Esophagus squamous epithelium (tissue), 5 donors: ENCODE results near the gene DST. TPM values are rescaled to one million over a fixed set of nuclear protein-coding genes. Genes with fewer than 3 reads are reported as not detected.
A peak's percentile ranks its signal among the peaks of the same experiment; 100 is the strongest.

Experiments used
- DNase-seq: peaks from one replicate; lab custom pipeline; 2025; lab: John Stamatoyannopoulos, UW
- H3K27ac ChIP-seq, 4 donors: fragments of 200-600 bp; sonication (generic); one replicate each; pipeline ENCODE4 v1.5.1; 2016 to 2019; ENCODE audit warnings: mild to moderate bottlenecking in 1 of 4
- H3K27me3 ChIP-seq, 4 donors: fragments of 200-600 bp; sonication (generic); 1 replicate in 3 of 4; 2 replicates in 1 of 4; pipeline versions ENCODE4 v1.5.1 to v1.6.0; 2017 to 2021; ENCODE audit warnings: antibody characterized with exemption in 1 of 4
- H3K36me3 ChIP-seq, 3 donors: fragments of 200-600 bp; sonication (generic); one replicate each; pipeline ENCODE4 v1.5.1; 2016 to 2019
- H3K4me1 ChIP-seq, 3 donors: fragments of 200-600 bp; sonication (generic); one replicate each; pipeline ENCODE4 v1.5.1; 2017 to 2019
- H3K4me3 ChIP-seq, 4 donors: fragments of 200-600 bp; sonication (generic); 1 replicate in 3 of 4; 2 replicates in 1 of 4; pipeline ENCODE4 v1.5.1; 2016 to 2019; ENCODE audit warnings: mild to moderate bottlenecking in 2 of 4, moderate library complexity in 1 of 4
- H3K9me3 ChIP-seq, 3 donors: fragments of 200-600 bp; sonication (generic); one replicate each; pipeline ENCODE4 v1.5.1; 2016 to 2019
- POLR2A ChIP-seq, 4 donors: fragments of 450-650 bp; IDR thresholded peaks; one replicate each; pipeline ENCODE4 v1.6.1; 2017; ENCODE audit warnings: antibody characterized with exemption in 4 of 4, mild to moderate bottlenecking in 4 of 4, moderate library complexity in 3 of 4
- WGBS, 2 donors: methylation state at CpG; one replicate each; pipeline ENCODE4 v1.1.5; 2018; 5-methylcytosine and 5-hydroxymethylcytosine counted together
- intact Hi-C: fragments of 100-400 bp; cut with DNase I; formaldehyde crosslinking; loops from one replicate; pipeline ENCODE4 v1.15.0; 2022
- total RNA-seq, 4 donors: library from RNA; depleted of rRNA; stranded (reverse); fragments of >200 nt; gene quantifications; one replicate each; pipeline ENCODE4 v1.1.0, GENCODE V29; 2016
- TF ChIP-seq, protein P1 (sequence below), 6 experiments: fragments of 450-650 bp in 4 of 6; fragments of 200-600 bp in 2 of 6; sonication (generic) in 2 of 6; IDR thresholded peaks; one replicate each; pipeline ENCODE4 v1.5.1; 2016 to 2019; ENCODE audit warnings: antibody characterized with exemption in 6 of 6, mild to moderate bottlenecking in 4 of 6, moderate library complexity in 4 of 6
- donor health status: DM: yes; HTN: yes; CAD: no.

The DST gene
- total RNA-seq, 4 donors from 2014 or later, result 134 to 468 (median 175) TPM

DNA sequence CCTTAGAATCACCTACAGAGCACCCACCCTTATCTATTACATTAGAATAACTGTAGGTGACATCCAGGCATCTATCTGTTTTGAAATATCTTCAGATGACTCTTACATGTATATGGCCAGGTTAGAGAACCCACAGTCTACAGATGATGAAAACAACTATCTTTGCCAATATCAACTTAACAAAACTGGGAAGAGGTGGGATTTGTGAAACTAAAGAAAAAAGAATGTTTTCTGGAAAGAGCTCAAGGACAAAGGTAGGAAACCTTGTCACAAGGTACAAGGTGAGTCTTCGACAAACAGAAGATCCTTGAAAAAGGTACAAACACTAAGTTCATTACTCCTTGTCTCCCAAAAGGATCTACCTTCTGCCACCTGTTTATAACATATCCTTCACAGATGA, 47.0 kb upstream of the DST start:
- DNase-seq, result no peak
- Histone ChIP-seq H3K36me3 (no peaks in the 10 kb centered on the region), H3K4me3 (peak overlapping the region in 1 of 4 donors; percentile 57), H3K27ac (peak overlapping the region in 3 of 4 donors; percentile 4 to 81 (median 41)), H3K27me3 (no peaks in the 10 kb centered on the region), H3K9me3 (no peaks in the 10 kb centered on the region), H3K4me1 (peaks cover 0 to 14% (median 0%) of the 10 kb centered on the region in 3 donors)
- TF ChIP-seq, protein P1, sequence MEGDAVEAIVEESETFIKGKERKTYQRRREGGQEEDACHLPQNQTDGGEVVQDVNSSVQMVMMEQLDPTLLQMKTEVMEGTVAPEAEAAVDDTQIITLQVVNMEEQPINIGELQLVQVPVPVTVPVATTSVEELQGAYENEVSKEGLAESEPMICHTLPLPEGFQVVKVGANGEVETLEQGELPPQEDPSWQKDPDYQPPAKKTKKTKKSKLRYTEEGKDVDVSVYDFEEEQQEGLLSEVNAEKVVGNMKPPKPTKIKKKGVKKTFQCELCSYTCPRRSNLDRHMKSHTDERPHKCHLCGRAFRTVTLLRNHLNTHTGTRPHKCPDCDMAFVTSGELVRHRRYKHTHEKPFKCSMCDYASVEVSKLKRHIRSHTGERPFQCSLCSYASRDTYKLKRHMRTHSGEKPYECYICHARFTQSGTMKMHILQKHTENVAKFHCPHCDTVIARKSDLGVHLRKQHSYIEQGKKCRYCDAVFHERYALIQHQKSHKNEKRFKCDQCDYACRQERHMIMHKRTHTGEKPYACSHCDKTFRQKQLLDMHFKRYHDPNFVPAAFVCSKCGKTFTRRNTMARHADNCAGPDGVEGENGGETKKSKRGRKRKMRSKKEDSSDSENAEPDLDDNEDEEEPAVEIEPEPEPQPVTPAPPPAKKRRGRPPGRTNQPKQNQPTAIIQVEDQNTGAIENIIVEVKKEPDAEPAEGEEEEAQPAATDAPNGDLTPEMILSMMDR (IDR thresholded peaks at IDR 0.05), result no peak
- no peak for TF ChIP-seq POLR2A (IDR thresholded peaks at IDR 0.05)
- 89 to 100% methylated on average over 1 of the region's 1 CpG for WGBS, 2 donors
- intact Hi-C loops, result no loop called here

DNA sequence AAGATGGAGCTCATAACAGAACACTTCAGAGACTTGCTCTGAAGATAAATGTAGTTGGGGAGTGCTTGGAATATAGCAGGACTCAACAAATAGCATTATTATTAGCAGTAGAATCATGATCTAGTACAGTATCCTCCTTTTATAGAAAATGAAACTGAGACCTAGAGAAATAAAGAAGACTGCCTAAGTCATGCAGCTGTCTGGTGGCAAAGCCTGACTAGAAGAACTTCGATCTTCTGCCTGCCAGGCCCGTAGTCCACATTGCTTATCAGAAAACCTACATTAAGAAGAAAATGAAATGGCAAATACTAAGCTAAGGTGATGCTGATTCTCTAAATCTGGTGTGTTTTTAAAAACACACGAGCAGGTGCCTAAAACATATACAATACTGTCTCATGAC, 46.4 kb upstream of the DST start:
- no peak for TF ChIP-seq POLR2A (IDR thresholded peaks at IDR 0.05)
- TF ChIP-seq, protein P1 (IDR thresholded peaks at IDR 0.05), result no peak
- Histone ChIP-seq H3K4me1 (peaks cover 0 to 20% (median 0%) of the 10 kb centered on the region in 3 donors), H3K27me3 (no peaks in the 10 kb centered on the region), H3K9me3 (no peaks in the 10 kb centered on the region), H3K36me3 (no peaks in the 10 kb centered on the region), H3K27ac (peak overlapping the region in 3 of 4 donors; percentile 4 to 41 (median 36)), H3K4me3 (peak overlapping the region in 1 of 4 donors; percentile 38)
- 43 to 62% methylated on average over 3 of the region's 3 CpGs for WGBS, 2 donors
- intact Hi-C loops, result no loop called here
- DNase-seq, result no peak

DNA sequence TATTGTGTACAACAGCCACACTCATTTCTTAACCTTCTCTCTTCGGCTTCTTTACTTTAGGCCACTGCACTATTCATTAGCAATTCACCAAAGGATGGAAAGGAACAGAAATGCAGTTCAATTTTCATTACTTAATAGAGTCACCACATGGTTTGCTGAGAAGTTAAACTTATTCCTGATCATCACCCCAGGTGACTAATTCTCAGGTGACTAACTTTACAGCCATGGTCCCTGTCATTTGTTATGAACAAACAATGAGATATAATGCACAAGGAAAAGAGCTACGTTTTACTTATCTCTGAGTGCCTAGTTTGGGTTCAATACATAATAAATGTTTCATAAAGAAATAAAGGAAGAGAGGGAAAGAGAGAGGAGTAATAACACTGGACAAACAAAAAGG, 45.8 kb upstream of the DST start:
- intact Hi-C loops, result no loop called here
- Histone ChIP-seq H3K27ac (peak overlapping the region in 3 of 4 donors; percentile 8 to 41 (median 36)), H3K9me3 (no peaks in the 10 kb centered on the region), H3K4me1 (peaks cover 0 to 23% (median 0%) of the 10 kb centered on the region in 3 donors), H3K36me3 (no peaks in the 10 kb centered on the region), H3K27me3 (no peaks in the 10 kb centered on the region), H3K4me3 (peak overlapping the region in 1 of 4 donors; percentile 38)
- 62 to 69% methylated on average over 2 of the region's 2 CpGs for WGBS, 2 donors
- TF ChIP-seq, protein P1 (IDR thresholded peaks at IDR 0.05), result no peak
- no peak for TF ChIP-seq POLR2A (IDR thresholded peaks at IDR 0.05)
- no peak for DNase-seq

DNA sequence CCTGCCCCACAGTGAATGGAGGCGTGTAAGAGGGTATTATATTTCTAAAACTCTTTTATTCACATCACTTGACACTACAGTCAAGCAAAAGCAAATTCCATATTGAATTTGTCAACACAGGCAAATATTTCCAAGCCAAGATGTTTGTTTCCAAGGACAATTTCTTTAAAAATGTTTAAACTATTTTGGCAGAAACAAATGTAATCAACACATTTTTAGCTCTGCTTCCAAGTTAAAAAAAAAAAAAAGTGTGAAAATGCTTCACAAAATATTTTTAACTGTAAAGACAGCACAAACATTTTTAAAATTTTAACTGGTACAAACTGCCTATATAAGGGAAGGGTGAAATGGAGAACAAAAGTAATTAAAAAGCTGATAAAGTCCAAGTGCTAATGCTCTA, 44.9 kb upstream of the DST start:
- TF ChIP-seq, protein P1 (IDR thresholded peaks at IDR 0.05), result no peak
- Histone ChIP-seq H3K4me1 (peaks cover 0 to 24% (median 0%) of the 10 kb centered on the region in 3 donors), H3K4me3 (no peak overlapping the region), H3K27ac (peak overlapping the region in 1 of 4 donors; percentile 16), H3K36me3 (no peaks in the 10 kb centered on the region), H3K9me3 (no peaks in the 10 kb centered on the region), H3K27me3 (no peaks in the 10 kb centered on the region)
- 80 to 86% methylated on average over 1 of the region's 1 CpG for WGBS, 2 donors
- no peak for DNase-seq
- intact Hi-C loops, result no loop called here

DNA sequence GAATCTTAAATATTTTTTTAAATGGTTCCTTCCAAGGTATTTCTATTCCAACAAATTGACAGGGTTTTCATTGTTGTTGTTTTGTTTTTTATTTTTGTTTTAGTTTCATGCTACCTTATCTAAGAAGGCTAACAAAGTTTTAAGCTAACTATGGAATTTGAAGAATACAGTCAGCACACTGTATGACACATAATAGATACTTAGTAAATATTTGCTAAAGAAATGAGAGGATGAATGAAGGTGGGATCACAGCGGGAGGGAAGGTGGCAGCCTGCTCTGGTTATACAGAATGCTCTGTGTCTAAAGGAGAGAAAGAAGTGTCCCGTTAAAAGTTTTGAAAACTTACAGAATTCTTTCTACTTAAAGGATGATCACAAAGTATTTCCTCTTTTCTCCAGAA, 43.7 kb upstream of the DST start:
- no peaks in the 10 kb centered on the region for H3K27me3 ChIP-seq
- peaks cover 0 to 24% (median 0%) of the 10 kb centered on the region in 3 donors for H3K4me1 ChIP-seq
- TF ChIP-seq, protein P1 (IDR thresholded peaks at IDR 0.05), result no peak
- TF ChIP-seq POLR2A (IDR thresholded peaks at IDR 0.05), result no peak
- intact Hi-C loops, result no loop called here
- no peaks in the 10 kb centered on the region for H3K36me3 ChIP-seq
- DNase-seq, result no peak
- no peak overlapping the region for H3K27ac ChIP-seq
- WGBS, 2 donors, result 71 to 80% methylated on average over 2 of the region's 2 CpGs
- no peaks in the 10 kb centered on the region for H3K9me3 ChIP-seq
- no peak overlapping the region for H3K4me3 ChIP-seq
